ENCODE results near the gene HTR4.

Gene HTR4

DNA sequence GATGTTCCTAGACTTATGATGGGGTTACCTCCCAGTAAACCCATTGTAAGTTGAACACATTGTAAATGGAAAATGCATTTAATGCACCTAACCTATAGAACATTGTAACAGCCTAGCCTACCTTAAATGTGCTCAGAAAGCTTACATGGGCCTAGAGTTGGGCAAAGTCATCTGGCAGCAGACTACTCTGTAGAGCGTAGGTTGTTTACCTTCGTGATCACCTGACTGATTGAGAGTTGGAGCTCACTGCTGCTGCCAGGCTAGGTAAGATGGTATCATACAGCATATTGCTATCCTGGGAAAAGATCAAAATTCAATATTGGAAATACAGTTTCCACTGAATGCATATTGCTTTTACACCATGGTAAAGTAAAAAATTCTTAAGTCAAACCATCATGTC lies 95.4 kb downstream of the HTR4 start:
- Histone ChIP-seq H3K4me2 (ENCODE audit: insufficient read depth, low read length) (no peak overlapping the region), H3K27me3 (ENCODE audit: insufficient read depth, low read length, poor library complexity) (no peaks in the 10 kb centered on the region), H2AFZ (ENCODE audit: low read depth, low read length) (no peak overlapping the region), H3K79me2 (ENCODE audit: insufficient read depth, low read length) (no peaks in the 10 kb centered on the region), H3K4me3 (ENCODE audit: low read depth in 1 of 2, low read length in 2 of 2) (no peak overlapping the region), H3K27ac (ENCODE audit: low read length) (no peak overlapping the region), H3K36me3 (ENCODE audit: insufficient read depth, low read length) (no peaks in the 10 kb centered on the region), H3K9me3 (ENCODE audit: insufficient read depth, low read length, severe bottlenecking) (no peaks in the 10 kb centered on the region), H3K9ac (ENCODE audit: low read depth, low read length) (no peak overlapping the region), H4K20me1 (ENCODE audit: insufficient read depth, low read length) (no peaks in the 10 kb centered on the region), H3K4me1 (ENCODE audit: insufficient read depth, low read length) (no peaks in the 10 kb centered on the region)
- TF ChIP-seq EZH2 (IDR thresholded peaks at IDR 0.05; ENCODE audit: borderline replicate concordance, low read depth, low read length, severe bottlenecking) = no peak
- TF ChIP-seq, protein P1, sequence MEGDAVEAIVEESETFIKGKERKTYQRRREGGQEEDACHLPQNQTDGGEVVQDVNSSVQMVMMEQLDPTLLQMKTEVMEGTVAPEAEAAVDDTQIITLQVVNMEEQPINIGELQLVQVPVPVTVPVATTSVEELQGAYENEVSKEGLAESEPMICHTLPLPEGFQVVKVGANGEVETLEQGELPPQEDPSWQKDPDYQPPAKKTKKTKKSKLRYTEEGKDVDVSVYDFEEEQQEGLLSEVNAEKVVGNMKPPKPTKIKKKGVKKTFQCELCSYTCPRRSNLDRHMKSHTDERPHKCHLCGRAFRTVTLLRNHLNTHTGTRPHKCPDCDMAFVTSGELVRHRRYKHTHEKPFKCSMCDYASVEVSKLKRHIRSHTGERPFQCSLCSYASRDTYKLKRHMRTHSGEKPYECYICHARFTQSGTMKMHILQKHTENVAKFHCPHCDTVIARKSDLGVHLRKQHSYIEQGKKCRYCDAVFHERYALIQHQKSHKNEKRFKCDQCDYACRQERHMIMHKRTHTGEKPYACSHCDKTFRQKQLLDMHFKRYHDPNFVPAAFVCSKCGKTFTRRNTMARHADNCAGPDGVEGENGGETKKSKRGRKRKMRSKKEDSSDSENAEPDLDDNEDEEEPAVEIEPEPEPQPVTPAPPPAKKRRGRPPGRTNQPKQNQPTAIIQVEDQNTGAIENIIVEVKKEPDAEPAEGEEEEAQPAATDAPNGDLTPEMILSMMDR (IDR thresholded peaks at IDR 0.05; ENCODE audit: borderline replicate concordance, extremely low read depth, low read length, poor library complexity, severe bottlenecking) = no peak
- no peak for DNase-seq
- ATAC-seq (ENCODE audit: insufficient read depth, low read depth) = no peak

DNA sequence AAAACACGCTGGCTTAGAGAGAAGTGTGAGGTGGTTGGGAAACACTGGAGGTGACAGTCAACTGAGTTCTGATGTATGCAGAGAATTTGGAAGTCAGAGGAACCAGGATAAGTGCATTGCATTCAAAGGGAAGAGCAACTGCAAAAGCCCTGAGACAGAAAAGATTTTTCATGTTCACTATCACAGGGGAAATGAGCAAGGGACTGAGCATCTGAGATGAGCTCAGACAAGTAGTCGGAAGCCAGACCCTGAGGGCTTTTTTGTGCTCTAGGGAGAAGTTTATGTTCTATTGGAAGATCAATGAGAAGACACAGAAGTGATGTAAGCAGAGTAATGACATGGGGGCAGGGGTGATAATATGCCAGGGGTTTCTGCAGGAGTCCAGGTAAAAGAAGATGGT lies 97.5 kb downstream of the HTR4 start:
- H3K79me2 ChIP-seq (ENCODE audit: insufficient read depth, low read length) = no peaks in the 10 kb centered on the region
- H3K9me3 ChIP-seq (ENCODE audit: insufficient read depth, low read length, severe bottlenecking) = no peaks in the 10 kb centered on the region
- no peaks in the 10 kb centered on the region for H4K20me1 ChIP-seq (ENCODE audit: insufficient read depth, low read length)
- H3K4me2 ChIP-seq (ENCODE audit: insufficient read depth, low read length) = no peak overlapping the region
- ATAC-seq (ENCODE audit: insufficient read depth, low read depth) (no peak), DNase-seq (no peak)
- no peak overlapping the region for H3K4me3 ChIP-seq (ENCODE audit: low read depth in 1 of 2, low read length in 2 of 2)
- H3K27ac ChIP-seq (ENCODE audit: low read length) = no peak overlapping the region
- H3K36me3 ChIP-seq (ENCODE audit: insufficient read depth, low read length) = no peaks in the 10 kb centered on the region
- TF ChIP-seq, protein P1 (IDR thresholded peaks at IDR 0.05; ENCODE audit: borderline replicate concordance, extremely low read depth, low read length, poor library complexity, severe bottlenecking) = no peak
- no peak for TF ChIP-seq EZH2 (IDR thresholded peaks at IDR 0.05; ENCODE audit: borderline replicate concordance, low read depth, low read length, severe bottlenecking)
- no peak overlapping the region for H3K9ac ChIP-seq (ENCODE audit: low read depth, low read length)
- no peak overlapping the region for H2AFZ ChIP-seq (ENCODE audit: low read depth, low read length)
- H3K4me1 ChIP-seq (ENCODE audit: insufficient read depth, low read length) = no peaks in the 10 kb centered on the region
- peaks cover 2% of the 10 kb centered on the region for H3K27me3 ChIP-seq (ENCODE audit: insufficient read depth, low read length, poor library complexity)

DNA sequence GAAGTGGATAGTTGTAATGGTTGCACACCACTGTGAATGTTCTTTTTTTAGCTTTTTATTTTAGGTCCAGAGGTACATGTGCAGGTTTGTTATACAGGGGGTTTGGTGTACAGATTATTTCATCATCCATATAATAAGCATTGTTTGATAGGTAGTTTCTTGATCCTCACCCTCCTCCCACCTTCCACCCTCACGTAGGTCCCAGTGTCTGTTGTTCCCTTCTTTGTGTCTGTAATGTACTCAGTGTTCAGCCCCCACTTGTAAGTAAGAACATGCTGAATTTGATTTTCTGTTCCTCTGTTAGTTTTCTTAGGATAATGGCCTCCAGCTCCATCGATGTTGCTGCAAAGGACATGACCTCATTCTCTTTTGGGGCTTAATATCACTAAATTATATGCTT lies 99.7 kb downstream of the HTR4 start:
- Histone ChIP-seq H3K27me3 (ENCODE audit: insufficient read depth, low read length, poor library complexity) (peaks cover 4% of the 10 kb centered on the region), H3K27ac (ENCODE audit: low read length) (no peak overlapping the region), H3K4me1 (ENCODE audit: insufficient read depth, low read length) (no peaks in the 10 kb centered on the region), H2AFZ (ENCODE audit: low read depth, low read length) (no peak overlapping the region), H3K9ac (ENCODE audit: low read depth, low read length) (no peak overlapping the region), H3K4me3 (ENCODE audit: low read depth in 1 of 2, low read length in 2 of 2) (no peak overlapping the region), H3K9me3 (ENCODE audit: insufficient read depth, low read length, severe bottlenecking) (no peaks in the 10 kb centered on the region), H4K20me1 (ENCODE audit: insufficient read depth, low read length) (no peaks in the 10 kb centered on the region), H3K79me2 (ENCODE audit: insufficient read depth, low read length) (no peaks in the 10 kb centered on the region), H3K4me2 (ENCODE audit: insufficient read depth, low read length) (no peak overlapping the region), H3K36me3 (ENCODE audit: insufficient read depth, low read length) (no peaks in the 10 kb centered on the region)
- ATAC-seq (ENCODE audit: insufficient read depth, low read depth) (no peak), DNase-seq (no peak)
- TF ChIP-seq, protein P1 (IDR thresholded peaks at IDR 0.05; ENCODE audit: borderline replicate concordance, extremely low read depth, low read length, poor library complexity, severe bottlenecking) = no peak
- no peak for TF ChIP-seq EZH2 (IDR thresholded peaks at IDR 0.05; ENCODE audit: borderline replicate concordance, low read depth, low read length, severe bottlenecking)

DNA sequence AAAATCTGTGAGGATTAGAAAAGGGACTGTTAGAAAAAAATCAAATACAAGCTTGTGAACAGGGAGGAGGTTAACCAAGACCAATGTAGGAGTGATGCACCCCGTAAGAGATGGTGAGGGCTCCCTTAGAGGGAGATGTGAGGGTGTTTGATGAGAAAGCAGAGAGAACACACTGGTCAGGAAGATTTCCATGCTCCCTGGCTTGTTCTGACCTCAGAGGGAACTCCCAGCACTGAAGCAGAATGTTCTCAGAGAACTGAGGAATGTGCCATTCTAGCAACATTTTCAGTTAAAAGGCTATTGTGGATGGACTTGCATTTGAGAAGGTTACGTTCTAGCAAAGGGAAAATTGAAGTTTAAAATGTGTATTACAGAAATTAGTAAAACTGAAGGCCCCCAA lies 110.6 kb downstream of the HTR4 start:
- H3K36me3 ChIP-seq (ENCODE audit: insufficient read depth, low read length) = no peaks in the 10 kb centered on the region
- H3K9ac ChIP-seq (ENCODE audit: low read depth, low read length) = no peak overlapping the region
- DNase-seq (no peak), ATAC-seq (ENCODE audit: insufficient read depth, low read depth) (no peak)
- no peaks in the 10 kb centered on the region for H4K20me1 ChIP-seq (ENCODE audit: insufficient read depth, low read length)
- H3K79me2 ChIP-seq (ENCODE audit: insufficient read depth, low read length) = no peaks in the 10 kb centered on the region
- H3K27ac ChIP-seq (ENCODE audit: low read length) = no peak overlapping the region
- H3K4me3 ChIP-seq (ENCODE audit: low read depth in 1 of 2, low read length in 2 of 2) = no peak overlapping the region
- TF ChIP-seq EZH2 (IDR thresholded peaks at IDR 0.05; ENCODE audit: borderline replicate concordance, low read depth, low read length, severe bottlenecking) = no peak
- TF ChIP-seq, protein P1 (IDR thresholded peaks at IDR 0.05; ENCODE audit: borderline replicate concordance, extremely low read depth, low read length, poor library complexity, severe bottlenecking) = no peak
- no peak overlapping the region for H2AFZ ChIP-seq (ENCODE audit: low read depth, low read length)
- H3K27me3 ChIP-seq (ENCODE audit: insufficient read depth, low read length, poor library complexity) = no peaks in the 10 kb centered on the region
- no peak overlapping the region for H3K4me2 ChIP-seq (ENCODE audit: insufficient read depth, low read length)
- H3K4me1 ChIP-seq (ENCODE audit: insufficient read depth, low read length) = no peaks in the 10 kb centered on the region
- H3K9me3 ChIP-seq (ENCODE audit: insufficient read depth, low read length, severe bottlenecking) = no peaks in the 10 kb centered on the region
